ENCODE results near the gene CCR3. TPM values are rescaled to one million over a fixed set of nuclear protein-coding genes. Genes with fewer than 3 reads are reported as not detected.

The CCR3 gene
- total RNA-seq, 4 donors from 2014 or later = not detected

- Histone ChIP-seq H3K36me3 (no peaks in the 10 kb centered on the region), H3K27me3 (peaks cover 0 to 8% (median 0%) of the 10 kb centered on the region in 4 donors), H3K9me3 (no peaks in the 10 kb centered on the region), H3K27ac (no peak overlapping the region), H3K4me3 (no peak overlapping the region), H3K4me1 (no peaks in the 10 kb centered on the region)
- no peak for TF ChIP-seq POLR2A (IDR thresholded peaks at IDR 0.05)
- TF ChIP-seq CTCF (IDR thresholded peaks at IDR 0.05) = no peak
- no peak for DNase-seq
- 50% methylated on average over 1 of the region's 1 CpG for WGBS, 2 donors
- intact Hi-C loops (cut with DNase I) = no loop called here
Observed at GRCh38 chr3:46252980-46253379, 10.7 kb downstream of the CCR3 start.

GRCh38 chr3:46258525-46258924 is 16.3 kb downstream of the CCR3 start:
- intact Hi-C loops (cut with DNase I) = no loop called here
- 84% methylated on average over 2 of the region's 2 CpGs for WGBS, 2 donors
- no peak for TF ChIP-seq POLR2A (IDR thresholded peaks at IDR 0.05)
- no peak for TF ChIP-seq CTCF (IDR thresholded peaks at IDR 0.05)
- no peaks in the 10 kb centered on the region for H3K36me3 ChIP-seq
- no peaks in the 10 kb centered on the region for H3K9me3 ChIP-seq
- no peaks in the 10 kb centered on the region for H3K4me1 ChIP-seq
- DNase-seq = no peak
- peaks cover 0 to 8% (median 0%) of the 10 kb centered on the region in 4 donors for H3K27me3 ChIP-seq
- H3K4me3 ChIP-seq = no peak overlapping the region
- no peak overlapping the region for H3K27ac ChIP-seq

GRCh38 chr3:46261926-46262594 is 19.8 kb downstream of the CCR3 start:
- Histone ChIP-seq H3K27me3 (no peaks in the 10 kb centered on the region), H3K4me3 (no peak overlapping the region), H3K9me3 (no peaks in the 10 kb centered on the region), H3K4me1 (no peaks in the 10 kb centered on the region), H3K27ac (no peak overlapping the region), H3K36me3 (no peaks in the 10 kb centered on the region)
- 64 to 68% methylated on average over 5 of the region's 5 CpGs for WGBS, 2 donors
- intact Hi-C loops (cut with DNase I) = no loop called here
- TF ChIP-seq CTCF (IDR thresholded peaks at IDR 0.05) (no peak), POLR2A (IDR thresholded peaks at IDR 0.05) (no peak)
- DNase-seq = no peak

GRCh38 chr3:46264002-46264401 is 21.7 kb downstream of the CCR3 start:
- WGBS, 2 donors = 55 to 60% methylated on average over 1 of the region's 1 CpG

GRCh38 chr3:46266598-46266997 is 24.3 kb downstream of the CCR3 start:
- H3K36me3 ChIP-seq = no peaks in the 10 kb centered on the region
- H3K27me3 ChIP-seq = peaks cover 0 to 12% (median 0%) of the 10 kb centered on the region in 4 donors
- H3K27ac ChIP-seq = no peak overlapping the region
- TF ChIP-seq CTCF (IDR thresholded peaks at IDR 0.05) = no peak
- TF ChIP-seq POLR2A (IDR thresholded peaks at IDR 0.05) = no peak
- DNase-seq = no peak
- no peak overlapping the region for H3K4me3 ChIP-seq
- no peaks in the 10 kb centered on the region for H3K9me3 ChIP-seq
- intact Hi-C loops (cut with DNase I) = no loop called here
- no peaks in the 10 kb centered on the region for H3K4me1 ChIP-seq
- WGBS, 2 donors = 75 to 82% methylated on average over 3 to 4 of the region's 4 CpGs

More at GRCh38 chr3:46264002-46264401, 21.7 kb downstream of the CCR3 start:
- Histone ChIP-seq H3K9me3 (no peaks in the 10 kb centered on the region), H3K36me3 (no peaks in the 10 kb centered on the region), H3K27me3 (no peaks in the 10 kb centered on the region), H3K4me3 (no peak overlapping the region), H3K4me1 (no peaks in the 10 kb centered on the region), H3K27ac (no peak overlapping the region)
- DNase-seq = no peak
- TF ChIP-seq POLR2A (IDR thresholded peaks at IDR 0.05) = no peak
- TF ChIP-seq CTCF (IDR thresholded peaks at IDR 0.05) = no peak
- intact Hi-C loops (cut with DNase I) = no loop called here

Measured in esophagus squamous epithelium (tissue), 5 donors.